T-helper 22 cell (primary cell): ENCODE measurements around the gene PALLD.

ENCODE experiments used
- DNase-seq: peaks from one replicate; pipeline ENCODE4 v3.0.0-alpha.2; 2020; ENCODE audit warnings: low read depth

The PALLD gene

GRCh38 chr4:168734703-168735678, 238.1 kb downstream of the PALLD start:
- DNase-seq, result no peak

GRCh38 chr4:168735735-168736134, 238.9 kb downstream of the PALLD start:
- no peak for DNase-seq

GRCh38 chr4:168736860-168737805, 240.3 kb downstream of the PALLD start:
- no peak for DNase-seq

- no peak for DNase-seq
These were observed 240.9 kb downstream of the PALLD start for GRCh38 chr4:168737806-168738172.

GRCh38 chr4:168739886-168740285, 243.0 kb downstream of the PALLD start:
- no peak for DNase-seq

GRCh38 chr4:168740691-168741090, 243.8 kb downstream of the PALLD start:
- no peak for DNase-seq

GRCh38 chr4:168741281-168742173, 244.7 kb downstream of the PALLD start:
- no peak for DNase-seq

- no peak for DNase-seq
These were observed 246.3 kb downstream of the PALLD start for GRCh38 chr4:168743131-168743530.

- no peak for DNase-seq
These were observed 246.7 kb downstream of the PALLD start for GRCh38 chr4:168743601-168744000.

- no peak for DNase-seq
These were observed 247.2 kb downstream of the PALLD start for GRCh38 chr4:168744021-168744420.

- no peak for DNase-seq
These were observed 252.0 kb downstream of the PALLD start for GRCh38 chr4:168748807-168749206.

- no peak for DNase-seq
These were observed 254.7 kb downstream of the PALLD start for GRCh38 chr4:168751263-168752225.

GRCh38 chr4:168755598-168756477, 259.0 kb downstream of the PALLD start:
- DNase-seq, result no peak

GRCh38 chr4:168757500-168757899, 260.6 kb downstream of the PALLD start:
- DNase-seq, result no peak

GRCh38 chr4:168758351-168758876, 261.6 kb downstream of the PALLD start:
- no peak for DNase-seq

- no peak for DNase-seq
These were observed 262.5 kb downstream of the PALLD start for GRCh38 chr4:168759321-168759720.

- DNase-seq, result no peak
These were observed 263.2 kb downstream of the PALLD start for GRCh38 chr4:168759959-168760527.

- no peak for DNase-seq
These were observed 264.2 kb downstream of the PALLD start for GRCh38 chr4:168761066-168761465.

GRCh38 chr4:168765322-168765721, 268.5 kb downstream of the PALLD start:
- no peak for DNase-seq
